Esophagus muscularis mucosa (tissue), 4 donors: ENCODE results near the gene TSPAN32. TPM values are rescaled to one million over a fixed set of nuclear protein-coding genes. Genes with fewer than 3 reads are reported as not detected.

ENCODE experiments used
- DNase-seq: peaks from one replicate; pipeline ENCODE4 v3.0.0-alpha.2; 2017; ENCODE audit errors: extremely low spot score
- H3K27ac ChIP-seq, 4 donors: fragments of 200-600 bp; sonication (generic); replicated peaks in 1 of 4; 1 replicate in 3 of 4; 2 replicates in 1 of 4; pipeline ENCODE4 v1.5.1; 2016 to 2019; ENCODE audit warnings: mild to moderate bottlenecking in 1 of 4
- H3K27me3 ChIP-seq, 4 donors: fragments of 200-600 bp; sonication (generic); one replicate each; pipeline versions ENCODE4 v1.5.1 to v1.6.0; 2016 to 2019
- H3K36me3 ChIP-seq, 4 donors: fragments of 200-600 bp; sonication (generic); one replicate each; pipeline ENCODE4 v1.5.1; 2016 to 2019
- H3K4me1 ChIP-seq, 4 donors: fragments of 200-600 bp; sonication (generic); one replicate each; pipeline ENCODE4 v1.5.1; 2016 to 2019
- H3K4me3 ChIP-seq, 4 donors: fragments of 200-600 bp; sonication (generic); 1 replicate in 2 of 4; 2 replicates in 2 of 4; pipeline ENCODE4 v1.5.1; 2016 to 2019; ENCODE audit warnings: mild to moderate bottlenecking in 4 of 4, moderate library complexity in 1 of 4
- H3K9me3 ChIP-seq, 4 donors: fragments of 200-600 bp; sonication (generic); 1 replicate in 3 of 4; 2 replicates in 1 of 4; pipeline ENCODE4 v1.5.1; 2016 to 2019
- CTCF ChIP-seq, 3 experiments: fragments of 200-600 bp in 2 of 3; fragments of 450-650 bp in 1 of 3; sonication (generic) in 2 of 3; IDR thresholded peaks; one replicate each; pipeline ENCODE4 v1.5.1; 2017 to 2019; ENCODE audit warnings: antibody characterized with exemption in 3 of 3, mild to moderate bottlenecking in 2 of 3, moderate library complexity in 1 of 3
- EP300 ChIP-seq: sonication (generic); formaldehyde crosslinking; IDR thresholded peaks from one replicate; pipeline ENCODE4 v1.6.1; 2017; ENCODE audit warnings: antibody characterized with exemption
- POLR2A ChIP-seq: fragments of 450-650 bp; IDR thresholded peaks from one replicate; pipeline ENCODE4 v1.6.1; 2017; ENCODE audit warnings: antibody characterized with exemption, moderate library complexity, mild to moderate bottlenecking, low read depth
- POLR2AphosphoS5 ChIP-seq, 2 donors: sonication (generic); formaldehyde crosslinking; IDR thresholded peaks; one replicate each; pipeline ENCODE4 v1.6.1; 2017; ENCODE audit warnings: antibody characterized with exemption in 2 of 2
- WGBS: methylation state at CpG from one replicate; pipeline ENCODE4 v1.1.5; 2018; 5-methylcytosine and 5-hydroxymethylcytosine counted together
- intact Hi-C: fragments of 100-400 bp; cut with DNase I; formaldehyde crosslinking; loops from one replicate; pipeline ENCODE4 v1.15.1; 2023
- total RNA-seq, 4 donors: library from RNA; depleted of rRNA; stranded (reverse); fragments of >200 nt; gene quantifications; one replicate each; pipeline versions ENCODE4 v1.1.0 to v1.2.1, GENCODE V29; 2016

TSPAN32 gene
- total RNA-seq, 4 donors from 2014 or later: 0.52 to 3.5 (median 1.2) TPM; not detected in 1

- H3K27me3 ChIP-seq: no peaks in the 10 kb centered on the region
- intact Hi-C loops: no loop called here
- no peak for TF ChIP-seq POLR2A
- TF ChIP-seq EP300: no peak
- no peak for TF ChIP-seq CTCF (IDR thresholded peaks at IDR 0.05)
- TF ChIP-seq POLR2AphosphoS5 (IDR thresholded peaks at IDR 0.05): no peak
- DNase-seq: no peak
- H3K36me3 ChIP-seq: no peaks in the 10 kb centered on the region
- WGBS: 90% methylated on average over 9 of the region's 10 CpGs
- H3K4me1 ChIP-seq: no peaks in the 10 kb centered on the region
- H3K9me3 ChIP-seq: peaks cover 0 to 18% (median 7%) of the 10 kb centered on the region in 4 donors
- H3K27ac ChIP-seq: no peak overlapping the region
- no peak overlapping the region for H3K4me3 ChIP-seq
Observed at GRCh38 chr11:2346586-2347307, 44.9 kb downstream of the TSPAN32 start.

GRCh38 chr11:2347308-2347830 lies 45.6 kb downstream of the TSPAN32 start:
- no peak for DNase-seq
- Histone ChIP-seq H3K4me1 (no peaks in the 10 kb centered on the region), H3K27me3 (no peaks in the 10 kb centered on the region), H3K4me3 (no peak overlapping the region), H3K9me3 (peaks cover 0 to 17% (median 7%) of the 10 kb centered on the region in 4 donors), H3K27ac (no peak overlapping the region), H3K36me3 (no peaks in the 10 kb centered on the region)
- 92% methylated on average over 9 of the region's 9 CpGs for WGBS
- TF ChIP-seq POLR2A: no peak
- TF ChIP-seq EP300: no peak
- TF ChIP-seq POLR2AphosphoS5 (IDR thresholded peaks at IDR 0.05): no peak
- TF ChIP-seq CTCF (IDR thresholded peaks at IDR 0.05): no peak
- intact Hi-C loops: no loop called here

DNA sequence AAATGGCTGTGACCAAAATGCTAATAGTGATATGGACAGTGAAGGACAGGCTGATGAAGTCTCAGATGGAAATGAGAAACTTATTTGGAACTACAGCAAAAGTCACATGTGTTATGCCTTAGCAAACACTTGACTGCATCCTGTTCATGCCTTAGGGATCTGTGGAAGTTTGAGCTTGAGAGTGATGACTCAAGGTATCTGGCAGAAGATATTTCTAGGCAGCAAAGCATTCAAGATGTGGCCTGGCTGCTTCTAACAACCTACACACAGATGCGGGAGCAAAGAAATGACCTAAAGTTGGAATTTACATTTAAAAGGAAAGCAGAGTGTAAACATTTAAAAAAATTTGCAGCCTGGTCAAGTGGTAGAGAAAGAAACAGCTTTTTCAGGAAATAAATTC lies 47.2 kb downstream of the TSPAN32 start:
- H3K4me1 ChIP-seq: no peaks in the 10 kb centered on the region
- H3K27me3 ChIP-seq: no peaks in the 10 kb centered on the region
- 87% methylated on average over 1 of the region's 1 CpG for WGBS
- no peak overlapping the region for H3K27ac ChIP-seq
- intact Hi-C loops: no loop called here
- no peak overlapping the region for H3K4me3 ChIP-seq
- H3K36me3 ChIP-seq: no peaks in the 10 kb centered on the region
- no peak for DNase-seq
- TF ChIP-seq POLR2A (no peak), EP300 (no peak), CTCF (IDR thresholded peaks at IDR 0.05) (no peak), POLR2AphosphoS5 (IDR thresholded peaks at IDR 0.05) (no peak)
- H3K9me3 ChIP-seq: peaks cover 0 to 14% (median 6%) of the 10 kb centered on the region in 4 donors

GRCh38 chr11:2351701-2352100 lies 49.9 kb downstream of the TSPAN32 start:
- 100% methylated on average over 1 of the region's 3 CpGs for WGBS
- TF ChIP-seq POLR2AphosphoS5 (IDR thresholded peaks at IDR 0.05) (no peak), EP300 (no peak), POLR2A (no peak), CTCF (IDR thresholded peaks at IDR 0.05) (no peak)
- DNase-seq: no peak

More at GRCh38 chr11:2351701-2352100, 49.9 kb downstream of the TSPAN32 start:
- Histone ChIP-seq H3K4me1 (no peaks in the 10 kb centered on the region), H3K9me3 (peaks cover 0 to 14% (median 6%) of the 10 kb centered on the region in 4 donors), H3K4me3 (no peak overlapping the region), H3K27me3 (no peaks in the 10 kb centered on the region), H3K36me3 (no peaks in the 10 kb centered on the region), H3K27ac (no peak overlapping the region)
- intact Hi-C loops: no loop called here
